CD4-positive, alpha-beta T cell treated with Interferon gamma for 1 hour (primary cell): ENCODE results near the gene VENTX.

Source experiments
- DNase-seq: peaks from one replicate; pipeline ENCODE4 v3.0.0-alpha.2; 2020

The VENTX gene

DNA sequence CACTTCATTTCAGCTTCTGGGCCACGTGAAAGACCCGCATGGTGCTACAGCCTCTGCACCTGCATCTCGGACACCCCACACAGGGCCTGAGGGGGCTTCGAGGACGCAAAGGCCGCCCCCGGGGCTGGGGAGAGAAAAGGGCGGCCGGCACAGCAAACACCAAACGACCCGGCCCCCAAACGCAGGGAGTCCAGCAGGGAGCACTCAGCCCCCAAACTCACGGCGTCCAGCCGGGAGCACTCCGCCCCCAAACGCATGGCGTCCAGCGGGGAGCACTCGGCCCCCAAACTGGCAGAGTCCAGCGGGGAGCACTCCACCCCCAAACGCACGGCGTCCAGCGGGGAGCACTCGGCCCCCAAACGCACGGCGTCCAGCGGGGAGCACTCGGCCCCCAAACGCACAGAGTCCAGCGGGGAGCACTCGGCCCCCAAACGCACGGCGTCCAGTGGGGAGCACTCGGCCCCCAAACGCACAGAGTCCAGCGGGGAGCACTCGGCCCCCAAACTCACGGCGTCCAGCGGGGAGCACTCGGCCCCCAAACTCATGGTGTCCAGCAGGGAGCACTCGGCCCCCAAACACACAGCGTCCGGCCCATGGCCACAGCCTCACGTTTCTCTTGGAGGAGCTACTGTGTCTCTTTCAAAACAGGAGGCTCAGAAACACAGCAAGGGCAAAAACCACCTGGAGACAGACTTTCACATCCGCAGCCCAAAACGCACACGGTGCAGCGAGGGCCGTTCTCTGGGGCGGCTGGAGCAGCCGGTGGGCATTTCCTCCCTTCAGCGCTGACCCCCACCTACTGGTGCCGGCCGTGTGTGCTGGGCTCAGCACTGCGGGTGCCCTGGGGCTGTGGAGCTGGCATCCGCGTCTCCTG, 34.6 kb upstream of the VENTX start:
- DNase-seq: no peak

- DNase-seq: no peak
These were observed 33.9 kb upstream of the VENTX start for GRCh38 chr10:133203652-133204195.

DNA sequence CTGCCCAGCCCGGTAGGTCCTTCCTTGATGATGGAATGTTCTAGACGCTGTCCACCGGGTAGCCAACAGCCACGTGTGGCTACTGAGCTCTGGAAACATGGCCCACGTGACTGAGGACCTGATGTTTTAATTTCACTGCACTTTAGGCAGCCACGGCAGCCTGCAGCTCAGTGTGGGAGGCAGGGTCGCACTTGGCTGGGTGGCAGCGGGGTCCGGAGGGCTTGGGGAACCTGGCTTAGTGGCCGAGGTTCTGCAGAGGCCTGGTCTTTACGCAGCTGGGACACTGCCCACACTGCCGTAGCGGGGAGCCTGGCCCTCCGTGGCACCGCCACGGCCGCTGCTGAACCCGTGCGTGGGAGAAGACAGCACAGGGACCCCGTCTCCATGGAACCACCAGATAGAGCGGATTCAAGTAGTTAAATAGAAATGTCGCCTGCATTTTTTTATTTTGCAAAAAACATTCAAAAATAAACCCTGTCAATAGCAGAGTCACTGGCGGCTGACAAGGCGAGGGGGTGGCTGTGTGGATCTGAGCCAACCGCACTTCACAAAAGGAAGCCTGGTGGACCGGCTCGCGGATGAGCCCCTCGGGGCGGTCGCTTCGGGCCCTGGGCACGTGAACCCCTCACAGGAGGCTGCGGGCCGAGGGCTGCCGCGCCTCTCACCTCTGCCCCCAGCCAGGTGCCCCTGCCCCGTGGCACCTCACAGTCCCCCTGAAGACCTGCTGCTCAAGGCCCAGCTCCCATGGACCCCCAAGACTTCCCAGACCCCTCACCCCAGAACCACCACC, 33.2 kb upstream of the VENTX start:
- no peak for DNase-seq

DNA sequence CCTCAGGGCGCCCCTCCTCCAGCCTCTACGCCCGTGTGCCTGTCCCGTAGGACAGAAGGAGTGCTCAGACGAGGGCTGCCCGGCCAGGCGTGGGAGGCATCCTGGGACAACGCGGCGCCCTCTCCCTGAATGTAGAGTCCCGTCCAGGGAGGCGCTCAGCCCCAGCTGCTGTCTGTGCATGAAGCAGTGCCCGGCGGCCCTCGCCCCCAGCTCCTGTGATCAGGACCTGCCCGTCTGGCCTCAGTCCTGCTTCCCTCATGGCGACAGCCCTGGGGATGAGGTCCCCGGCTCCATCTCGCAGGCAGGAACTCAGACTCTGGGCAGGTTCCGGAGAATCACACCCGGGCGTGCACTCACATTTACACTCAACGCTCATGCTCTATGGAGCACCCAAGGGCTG, 32.5 kb upstream of the VENTX start:
- DNase-seq: no peak

GRCh38 chr10:133206356-133207040, 31.2 kb upstream of the VENTX start:
- DNase-seq: no peak

DNA sequence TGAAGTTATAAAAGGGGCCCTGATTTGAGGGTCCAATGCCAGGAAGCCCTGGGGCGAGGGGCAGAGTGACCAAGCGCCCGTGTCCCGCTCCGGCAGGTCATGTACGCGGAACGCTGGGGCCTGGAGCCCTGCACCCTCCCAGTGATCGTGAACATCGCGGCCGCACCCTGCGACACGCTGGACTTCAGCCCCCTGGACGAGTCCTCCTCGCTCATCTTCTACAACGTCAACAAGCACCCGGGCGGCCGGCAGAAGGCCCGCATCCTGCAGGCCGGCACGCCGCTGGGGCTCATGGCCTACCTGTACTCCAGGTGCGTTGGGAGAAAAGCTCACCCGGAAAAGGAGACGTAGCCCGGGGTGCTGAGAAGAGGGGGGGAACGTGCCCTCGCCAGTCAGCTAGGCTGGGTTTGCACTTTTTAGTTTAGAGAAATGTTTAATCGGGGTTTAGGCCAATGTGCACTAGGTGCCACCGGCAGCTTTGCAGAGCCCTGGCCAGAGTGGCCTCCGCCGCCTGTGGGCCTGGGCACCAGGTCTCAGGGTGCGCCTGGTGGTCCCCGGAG, 30.5 kb upstream of the VENTX start:
- no peak for DNase-seq

- DNase-seq: no peak
These were observed 30.0 kb upstream of the VENTX start for GRCh38 chr10:133207627-133208026.

- DNase-seq: no peak
These were observed 29.2 kb upstream of the VENTX start for GRCh38 chr10:133208466-133208865.

GRCh38 chr10:133209117-133209516, 28.5 kb upstream of the VENTX start:
- DNase-seq: no peak

- no peak for DNase-seq
These were observed 28.0 kb upstream of the VENTX start for GRCh38 chr10:133209641-133210040.

DNA sequence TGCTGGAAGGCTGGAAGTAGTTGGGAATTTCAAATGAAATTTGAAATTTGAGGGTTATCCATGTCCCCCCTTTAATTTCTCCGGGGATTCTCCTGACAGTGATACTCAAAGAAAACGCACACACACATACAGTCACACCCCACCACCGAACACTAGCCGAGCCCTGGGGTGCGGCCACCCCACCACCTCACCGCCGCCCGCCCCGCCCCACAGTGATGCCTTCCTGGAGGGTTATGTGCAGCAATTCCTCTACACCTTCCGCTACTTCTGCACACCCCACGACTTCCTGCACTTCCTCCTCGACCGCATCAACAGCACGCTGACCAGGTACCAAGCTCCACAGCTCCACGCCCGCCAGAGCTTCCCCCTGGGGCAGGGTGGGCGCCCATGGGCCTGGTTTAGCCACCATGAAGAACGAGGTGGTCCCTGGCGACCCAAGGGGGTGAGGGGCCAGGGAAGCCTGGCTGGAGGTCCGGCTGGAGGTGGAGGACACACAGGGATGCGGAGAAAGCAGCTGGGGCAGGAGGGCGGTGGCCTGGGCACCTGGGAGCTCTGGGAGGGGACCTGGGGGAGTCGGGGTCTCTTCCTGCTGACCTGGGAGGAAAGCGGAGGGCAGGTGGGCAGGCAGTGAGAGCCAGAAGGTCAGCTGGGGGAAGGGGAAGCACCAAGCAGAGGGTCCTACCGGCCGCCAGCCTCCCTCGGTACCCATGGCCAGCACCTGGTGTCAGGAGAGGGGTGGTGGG, 27.1 kb upstream of the VENTX start:
- no peak for DNase-seq

DNA sequence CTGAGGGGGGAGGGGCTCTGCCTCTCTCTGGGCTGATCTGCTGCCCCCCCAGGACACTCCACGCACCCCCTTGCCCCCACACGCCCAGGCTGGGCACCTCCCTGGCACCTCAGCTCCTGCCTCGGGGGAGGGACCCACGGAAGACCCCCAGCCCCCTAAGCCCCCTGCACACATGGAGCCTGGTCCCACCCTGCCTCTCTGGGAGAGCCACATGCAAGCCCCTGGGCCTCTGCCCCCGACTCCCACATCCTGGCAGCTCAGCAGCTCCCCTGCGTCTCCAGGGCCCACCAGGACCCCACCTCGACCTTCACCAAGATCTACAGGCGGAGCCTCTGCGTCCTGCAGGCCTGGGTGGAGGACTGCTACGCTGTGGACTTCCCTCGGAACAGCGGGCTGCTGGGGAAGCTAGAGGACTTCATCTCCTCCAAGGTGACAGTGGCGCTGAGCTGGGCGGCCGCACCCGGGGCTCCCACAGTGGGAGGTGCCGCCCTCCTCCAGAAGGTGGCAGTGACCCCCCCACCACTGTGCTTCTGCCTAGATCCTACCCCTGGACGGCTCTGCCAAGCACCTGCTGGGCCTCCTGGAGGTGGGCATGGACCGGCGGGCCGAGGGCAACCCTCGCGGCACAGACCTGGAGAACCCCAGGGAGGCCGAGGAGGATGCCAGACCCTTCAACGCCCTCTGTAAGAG, 26.4 kb upstream of the VENTX start:
- DNase-seq: no peak

DNA sequence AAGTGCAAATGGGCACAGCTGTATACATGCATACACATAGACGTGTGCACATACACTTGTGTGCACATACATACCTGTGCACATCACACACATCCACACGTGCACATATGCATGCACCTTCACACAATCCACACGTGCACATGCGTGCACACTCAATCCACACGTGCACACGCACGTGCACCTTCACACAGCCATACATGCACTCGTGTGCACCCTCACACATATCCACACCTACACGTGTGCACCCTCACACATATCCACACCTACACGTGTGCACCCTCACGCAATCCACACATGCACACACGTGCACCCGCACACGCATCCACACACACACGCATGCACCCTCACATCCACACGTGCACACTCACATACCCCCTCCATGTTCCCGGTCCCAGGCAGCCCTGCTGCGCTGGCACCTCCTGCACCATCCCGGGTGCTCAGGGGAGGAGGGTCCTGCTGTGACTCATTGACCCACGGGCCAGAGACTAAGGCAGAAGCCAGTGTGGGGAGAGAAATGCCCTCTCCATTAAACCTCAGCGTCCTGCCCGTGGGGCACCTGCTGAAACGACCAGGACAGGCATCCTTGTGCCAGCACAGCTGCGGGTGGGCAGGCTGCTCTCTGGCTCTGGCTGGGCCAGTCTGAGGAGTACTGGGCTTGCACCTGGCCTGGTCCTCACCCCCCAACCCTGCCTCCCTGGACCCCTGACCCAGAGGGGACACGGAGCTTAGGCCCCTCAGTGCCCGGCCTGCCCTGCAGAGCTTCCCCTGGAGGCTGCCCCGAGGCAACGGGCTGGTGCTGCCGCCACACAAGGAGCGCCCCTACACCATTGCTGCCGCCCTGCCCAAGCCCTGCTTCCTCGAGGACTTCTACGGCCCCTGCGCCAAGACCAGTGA, 25.4 kb upstream of the VENTX start:
- DNase-seq: no peak

- DNase-seq: no peak
These were observed 24.7 kb upstream of the VENTX start for GRCh38 chr10:133212853-133213494.

GRCh38 chr10:133213641-133214467, 23.8 kb upstream of the VENTX start:
- DNase-seq: no peak

DNA sequence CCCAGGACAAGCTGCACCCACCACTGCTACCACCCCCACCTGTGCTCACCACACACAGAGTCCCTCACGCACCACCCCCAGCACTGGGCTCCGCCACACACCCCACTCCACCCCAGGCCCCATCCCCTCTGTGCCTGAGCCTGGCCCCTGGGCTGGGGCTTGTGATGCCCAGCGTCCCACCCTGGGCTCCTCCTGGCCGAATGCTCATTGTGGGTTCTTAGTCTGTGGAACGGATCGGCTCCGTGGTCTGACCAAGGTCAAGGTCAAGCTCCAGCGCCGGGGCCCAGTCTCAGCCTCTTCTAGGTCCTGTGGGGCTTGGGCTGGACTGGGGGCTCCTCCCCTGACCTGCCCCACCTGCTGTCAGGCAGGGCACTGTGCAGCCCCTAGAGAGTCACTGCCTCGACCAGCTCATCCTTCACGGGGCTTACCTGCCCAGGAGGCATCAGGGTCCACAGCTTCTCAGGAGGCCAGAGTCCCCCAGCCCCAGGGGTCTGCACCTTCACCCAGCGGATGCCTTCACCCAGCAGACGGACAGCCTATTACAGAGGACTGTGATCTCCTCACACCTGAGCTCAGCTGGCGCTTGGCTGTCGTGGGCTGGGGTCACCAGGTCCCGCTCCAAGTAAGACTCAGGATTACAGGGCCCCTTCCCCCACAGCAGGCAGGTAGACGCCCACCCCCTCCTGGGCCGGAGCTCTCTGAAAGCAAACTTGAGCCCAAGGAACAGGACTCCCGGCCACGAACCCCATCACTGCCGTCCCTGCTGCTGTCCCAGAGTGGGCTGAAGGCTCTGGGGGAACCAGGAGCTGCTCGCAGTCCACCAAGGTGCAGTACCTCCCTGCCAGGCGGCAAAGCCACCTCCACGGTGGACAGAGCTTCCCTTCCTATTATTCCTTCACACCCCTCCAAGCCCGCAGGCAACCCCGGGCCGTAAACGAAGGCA, 22.9 kb upstream of the VENTX start:
- no peak for DNase-seq

GRCh38 chr10:133215586-133215985, 22.1 kb upstream of the VENTX start:
- DNase-seq: no peak

- DNase-seq: no peak
These were observed 20.9 kb upstream of the VENTX start for GRCh38 chr10:133216776-133217175.
